Breast epithelium (tissue), 3 donors: ENCODE data around the gene UPF3B.

Experiments
- CTCF ChIP-seq, 3 donors: fragments of 450-650 bp; IDR thresholded peaks; one replicate each; pipeline ENCODE4 v1.5.1; 2016 to 2017; ENCODE audit warnings: antibody characterized with exemption in 3 of 3, mild to moderate bottlenecking in 3 of 3, moderate library complexity in 3 of 3
- POLR2AphosphoS5 ChIP-seq, 3 donors: sonication (generic); formaldehyde crosslinking; IDR thresholded peaks; one replicate each; pipeline ENCODE4 v1.6.1; 2017; ENCODE audit warnings: antibody characterized with exemption in 3 of 3

- no peak for TF ChIP-seq POLR2AphosphoS5 (IDR thresholded peaks at IDR 0.05)
- TF ChIP-seq CTCF (IDR thresholded peaks at IDR 0.05), result no peak
Observed at GRCh38 chrX:119790977-119791436, 61.8 kb downstream of the UPF3B start.
